ENCODE results near the gene COMP.

DNA sequence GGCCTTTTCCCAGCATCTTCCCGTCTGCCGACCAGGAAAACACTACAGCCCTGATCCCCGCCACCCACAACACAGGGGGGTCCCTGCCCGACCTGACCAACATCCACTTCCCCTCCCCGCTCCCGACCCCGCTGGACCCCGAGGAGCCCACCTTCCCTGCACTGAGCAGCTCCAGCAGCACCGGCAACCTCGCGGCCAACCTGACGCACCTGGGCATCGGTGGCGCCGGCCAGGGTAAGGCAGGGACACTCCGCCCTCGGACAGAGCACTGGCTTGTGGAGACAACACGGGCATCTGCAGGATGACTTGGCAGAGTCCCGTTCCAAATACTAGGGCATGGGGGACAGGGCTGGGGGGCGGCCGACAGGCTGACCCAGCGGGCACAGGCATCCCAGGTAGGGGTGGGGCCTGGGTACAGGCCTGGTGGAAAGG lies 31.1 kb downstream of the COMP start:
- TF ChIP-seq, protein P1, sequence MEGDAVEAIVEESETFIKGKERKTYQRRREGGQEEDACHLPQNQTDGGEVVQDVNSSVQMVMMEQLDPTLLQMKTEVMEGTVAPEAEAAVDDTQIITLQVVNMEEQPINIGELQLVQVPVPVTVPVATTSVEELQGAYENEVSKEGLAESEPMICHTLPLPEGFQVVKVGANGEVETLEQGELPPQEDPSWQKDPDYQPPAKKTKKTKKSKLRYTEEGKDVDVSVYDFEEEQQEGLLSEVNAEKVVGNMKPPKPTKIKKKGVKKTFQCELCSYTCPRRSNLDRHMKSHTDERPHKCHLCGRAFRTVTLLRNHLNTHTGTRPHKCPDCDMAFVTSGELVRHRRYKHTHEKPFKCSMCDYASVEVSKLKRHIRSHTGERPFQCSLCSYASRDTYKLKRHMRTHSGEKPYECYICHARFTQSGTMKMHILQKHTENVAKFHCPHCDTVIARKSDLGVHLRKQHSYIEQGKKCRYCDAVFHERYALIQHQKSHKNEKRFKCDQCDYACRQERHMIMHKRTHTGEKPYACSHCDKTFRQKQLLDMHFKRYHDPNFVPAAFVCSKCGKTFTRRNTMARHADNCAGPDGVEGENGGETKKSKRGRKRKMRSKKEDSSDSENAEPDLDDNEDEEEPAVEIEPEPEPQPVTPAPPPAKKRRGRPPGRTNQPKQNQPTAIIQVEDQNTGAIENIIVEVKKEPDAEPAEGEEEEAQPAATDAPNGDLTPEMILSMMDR (IDR thresholded peaks at IDR 0.05), result no peak
- no peak for TF ChIP-seq ZFX (IDR thresholded peaks at IDR 0.05; ENCODE audit: borderline replicate concordance)

Measured in 22Rv1 (cell line).